T-cell (primary cell): Measurements from ENCODE around the gene CLSTN2. TPM values are rescaled to one million over a fixed set of nuclear protein-coding genes. Genes with fewer than 3 reads are reported as not detected.

ENCODE experiments used
- ATAC-seq, 4 experiments: fragments of 200-7000 bp in 3 of 4; fragments of 150-1000 bp in 1 of 4; cut with Tn5 transposase; replicated peaks in 1 of 4; 1 replicate in 3 of 4; 2 replicates in 1 of 4; pipeline ENCODE4 v1.10.0; 2021; ENCODE audit warnings: moderate library complexity in 3 of 4, mild to moderate bottlenecking in 2 of 4, moderate number of reproducible peaks in 1 of 4
- CTCF ChIA-PET, 2 donors: fragments of 300-600 bp; sonication (Branson Sonifier 250); formaldehyde crosslinking; loops; one replicate each; lab custom pipeline; 2022; ENCODE audit warnings: antibody characterized with exemption in 2 of 2; lab: Charles Lee
- POLR2A ChIA-PET, 2 donors: fragments of 300-600 bp; sonication (Branson Sonifier 250); formaldehyde crosslinking; loops; one replicate each; lab custom pipeline; 2022; ENCODE audit warnings: antibody characterized with exemption in 2 of 2; lab: Charles Lee
- DNase-seq, 35 experiments: peaks; one replicate each; pipeline versions ENCODE4 v3.0.0 to v3.0.0-alpha.2; 2013 to 2023
- H3K27ac ChIP-seq: one replicate; pipeline ENCODE4 v1.5.1; 2013; ENCODE audit warnings: low read length
- H3K27me3 ChIP-seq, 2 experiments: replicated peaks in 1 of 2; 1 replicate in 1 of 2; 2 replicates in 1 of 2; pipeline versions ENCODE4 v1.6.1 to v1.7.0; 2013; ENCODE audit warnings: low read length in 1 of 2, mixed read lengths in 1 of 2; ENCODE audit not compliant: control insufficient read depth in 2 of 2, insufficient read depth in 2 of 2; ENCODE audit errors: extremely low read depth in 1 of 2
- H3K36me3 ChIP-seq, 2 donors: 1 replicate in 1 of 2; 2 replicates in 1 of 2; pipeline versions ENCODE4 v1.6.1 to v1.7.0; 2013; ENCODE audit warnings: low read length in 1 of 2; ENCODE audit not compliant: control insufficient read depth in 2 of 2, insufficient read depth in 1 of 2; ENCODE audit errors: extremely low read depth in 1 of 2
- H3K4me1 ChIP-seq, 2 experiments: 1 replicate in 1 of 2; 2 replicates in 1 of 2; pipeline versions ENCODE4 v1.6.1 to v1.7.0; 2013; ENCODE audit warnings: low read length in 2 of 2, mixed read lengths in 1 of 2; ENCODE audit not compliant: insufficient read depth in 2 of 2, control insufficient read depth in 1 of 2; ENCODE audit errors: extremely low read depth in 1 of 2
- H3K4me3 ChIP-seq, 2 donors: 1 replicate in 1 of 2; 2 replicates in 1 of 2; pipeline versions ENCODE4 v1.5.1 to v1.7.0; 2013; ENCODE audit warnings: mild to moderate bottlenecking in 2 of 2, low read length in 1 of 2, moderate library complexity in 1 of 2; ENCODE audit not compliant: control insufficient read depth in 1 of 2; ENCODE audit errors: extremely low read depth in 1 of 2
- H3K9me3 ChIP-seq: 2 replicates; pipeline ENCODE4 v1.7.0; 2013
- H3K27ac Mint-ChIP-seq, 2 donors: one replicate each; pipeline ENCODE4 v1.8.0; 2020 to 2021; ENCODE audit warnings: mild to moderate bottlenecking in 2 of 2, mixed read lengths in 2 of 2
- H3K27me3 Mint-ChIP-seq, 2 donors: one replicate each; pipeline ENCODE4 v1.8.0; 2021 to 2022; ENCODE audit warnings: mixed read lengths in 2 of 2
- H3K36me3 Mint-ChIP-seq: one replicate; pipeline ENCODE4 v1.8.0; 2021; ENCODE audit warnings: mixed read lengths
- H3K4me1 Mint-ChIP-seq, 3 donors: one replicate each; pipeline ENCODE4 v1.8.0; 2020 to 2022; ENCODE audit warnings: mixed read lengths in 3 of 3, mild to moderate bottlenecking in 1 of 3
- H3K4me3 Mint-ChIP-seq, 3 donors: one replicate each; pipeline ENCODE4 v1.8.0; 2020 to 2022; ENCODE audit warnings: mild to moderate bottlenecking in 3 of 3, mixed read lengths in 3 of 3, moderate library complexity in 3 of 3
- H3K9me3 Mint-ChIP-seq, 3 donors: one replicate each; pipeline ENCODE4 v1.8.0; 2020 to 2022; ENCODE audit warnings: mixed read lengths in 3 of 3
- WGBS: methylation state at CpG from one replicate; pipeline ENCODE4 v1.1.5; 2013; ENCODE audit warnings: missing lambda C conversion rate; ENCODE audit not compliant: insufficient coverage; 5-methylcytosine and 5-hydroxymethylcytosine counted together
- total RNA-seq, 35 experiments: library from RNA in 6 of 35; stranded (reverse) in 6 of 35; fragments of 120-200 nt in 1 of 35; gene quantifications; one replicate each; pipeline versions ENCODE4 v1.2.1 to v1.2.4 and lab custom pipeline; 2013 to 2026

Gene CLSTN2
- total RNA-seq, 5 donors from 2014 or later (not counting 1 experiment from before 2014, with no cell fraction given) = under 0.01 to 0.12 (median 0.03) TPM; not detected in 2

GRCh38 chr3:140459462-140459861 is 524.5 kb downstream of the CLSTN2 start:
- POLR2A ChIA-PET = interaction anchor here in 1 of 2 donors (0.5 kb wide), 1 partner anchor 18 kb away, joined by 8 read pairs; no protein-coding TSS in a partner anchor
- no peak overlapping the region for H3K27ac Mint-ChIP-seq
- H3K27me3 Mint-ChIP-seq = peaks cover 0 to 4% of the 10 kb centered on the region in 2 donors
- Histone ChIP-seq H3K4me1 (peaks cover 0 to 2% of the 10 kb centered on the region in 2 experiments), H3K36me3 (no peaks in the 10 kb centered on the region), H3K4me3 (no peak overlapping the region), H3K27ac (no peak overlapping the region), H3K27me3 (peaks cover 0 to 8% of the 10 kb centered on the region in 2 experiments), H3K9me3 (no peaks in the 10 kb centered on the region)
- CTCF ChIA-PET = no interaction called here
- 73% methylated on average over 6 of the region's 8 CpGs for WGBS
- ATAC-seq = no peak
- no peaks in the 10 kb centered on the region for H3K36me3 Mint-ChIP-seq
- no peaks in the 10 kb centered on the region for H3K9me3 Mint-ChIP-seq
- H3K4me1 Mint-ChIP-seq = no peaks in the 10 kb centered on the region
- DNase-seq = no peak
- H3K4me3 Mint-ChIP-seq = no peak overlapping the region

- no peaks in the 10 kb centered on the region for H3K9me3 Mint-ChIP-seq
- ATAC-seq (peak in 1 of 4 experiments; percentile 16), DNase-seq (no peak)
- WGBS = 93% methylated on average over 3 of the region's 3 CpGs
- H3K27me3 Mint-ChIP-seq = peaks cover 0 to 4% of the 10 kb centered on the region in 2 donors
- ChIA-PET POLR2A (no interaction called here), CTCF (no interaction called here)
- Histone ChIP-seq H3K27ac (no peak overlapping the region), H3K27me3 (peaks cover 0 to 5% of the 10 kb centered on the region in 2 experiments), H3K36me3 (no peaks in the 10 kb centered on the region), H3K9me3 (no peaks in the 10 kb centered on the region), H3K4me3 (no peak overlapping the region), H3K4me1 (peaks cover 0 to 2% of the 10 kb centered on the region in 2 experiments)
- no peaks in the 10 kb centered on the region for H3K36me3 Mint-ChIP-seq
- H3K4me1 Mint-ChIP-seq = no peaks in the 10 kb centered on the region
- H3K27ac Mint-ChIP-seq = no peak overlapping the region
- H3K4me3 Mint-ChIP-seq = no peak overlapping the region
Observed at GRCh38 chr3:140461250-140461649, 526.3 kb downstream of the CLSTN2 start.

GRCh38 chr3:140463355-140463754 is 528.4 kb downstream of the CLSTN2 start:
- Histone ChIP-seq H3K9me3 (no peaks in the 10 kb centered on the region), H3K4me1 (peaks cover 0 to 2% of the 10 kb centered on the region in 2 experiments), H3K27ac (no peak overlapping the region), H3K27me3 (peaks cover 0 to 2% of the 10 kb centered on the region in 2 experiments), H3K4me3 (no peak overlapping the region), H3K36me3 (no peaks in the 10 kb centered on the region)
- no peaks in the 10 kb centered on the region for H3K4me1 Mint-ChIP-seq
- POLR2A ChIA-PET = no interaction called here
- no peaks in the 10 kb centered on the region for H3K36me3 Mint-ChIP-seq
- CTCF ChIA-PET = no interaction called here
- no peak overlapping the region for H3K4me3 Mint-ChIP-seq
- DNase-seq = no peak
- ATAC-seq = no peak
- H3K27me3 Mint-ChIP-seq = peaks cover 0 to 8% of the 10 kb centered on the region in 2 donors
- H3K27ac Mint-ChIP-seq = no peak overlapping the region
- no peaks in the 10 kb centered on the region for H3K9me3 Mint-ChIP-seq
- 25% methylated on average over 2 of the region's 2 CpGs for WGBS

- no peaks in the 10 kb centered on the region for H3K36me3 ChIP-seq
- no peak overlapping the region for H3K27ac Mint-ChIP-seq
- no peak for ATAC-seq
- H3K9me3 ChIP-seq = no peaks in the 10 kb centered on the region
- no peak overlapping the region for H3K27ac ChIP-seq
- H3K4me3 Mint-ChIP-seq = no peak overlapping the region
- H3K9me3 Mint-ChIP-seq = no peaks in the 10 kb centered on the region
- ChIA-PET POLR2A (no interaction called here), CTCF (no interaction called here)
- peaks cover 0 to 2% of the 10 kb centered on the region in 2 experiments for H3K4me1 ChIP-seq
- no peaks in the 10 kb centered on the region for H3K4me1 Mint-ChIP-seq
- H3K27me3 Mint-ChIP-seq = peaks cover 0 to 19% of the 10 kb centered on the region in 2 donors
- peaks cover 0 to 4% of the 10 kb centered on the region in 2 experiments for H3K27me3 ChIP-seq
- H3K36me3 Mint-ChIP-seq = no peaks in the 10 kb centered on the region
- H3K4me3 ChIP-seq = no peak overlapping the region
- no peak for DNase-seq
Observed at GRCh38 chr3:140465988-140466387, 531.0 kb downstream of the CLSTN2 start.

GRCh38 chr3:140466535-140466934 is 531.5 kb downstream of the CLSTN2 start:
- ATAC-seq = no peak
- H3K27ac ChIP-seq = no peak overlapping the region
- CTCF ChIA-PET = no interaction called here
- no peaks in the 10 kb centered on the region for H3K36me3 ChIP-seq
- no peak for DNase-seq
- no peaks in the 10 kb centered on the region for H3K9me3 Mint-ChIP-seq
- H3K4me3 ChIP-seq = no peak overlapping the region
- POLR2A ChIA-PET = no interaction called here
- peaks cover 0 to 19% of the 10 kb centered on the region in 2 donors for H3K27me3 Mint-ChIP-seq
- H3K27me3 ChIP-seq = peaks cover 0 to 4% of the 10 kb centered on the region in 2 experiments
- no peaks in the 10 kb centered on the region for H3K9me3 ChIP-seq
- no peak overlapping the region for H3K4me3 Mint-ChIP-seq
- WGBS = no CpG with 5 or more reads among the region's 9 CpGs
- H3K4me1 ChIP-seq = peaks cover 0 to 2% of the 10 kb centered on the region in 2 experiments
- no peaks in the 10 kb centered on the region for H3K36me3 Mint-ChIP-seq
- H3K27ac Mint-ChIP-seq = no peak overlapping the region
- H3K4me1 Mint-ChIP-seq = no peaks in the 10 kb centered on the region

- POLR2A ChIA-PET = no interaction called here
- Mint-ChIP-seq H3K9me3 (no peaks in the 10 kb centered on the region), H3K27me3 (peaks cover 0 to 23% of the 10 kb centered on the region in 2 donors), H3K36me3 (no peaks in the 10 kb centered on the region), H3K27ac (no peak overlapping the region), H3K4me1 (no peaks in the 10 kb centered on the region), H3K4me3 (no peak overlapping the region)
- H3K27me3 ChIP-seq = peaks cover 0 to 4% of the 10 kb centered on the region in 2 experiments
- H3K27ac ChIP-seq = no peak overlapping the region
- ATAC-seq (no peak), DNase-seq (no peak)
- WGBS = 58% methylated on average over 2 of the region's 4 CpGs
- H3K36me3 ChIP-seq = no peaks in the 10 kb centered on the region
- H3K4me3 ChIP-seq = no peak overlapping the region
- no peaks in the 10 kb centered on the region for H3K9me3 ChIP-seq
- H3K4me1 ChIP-seq = peaks cover 0 to 2% of the 10 kb centered on the region in 2 experiments
- CTCF ChIA-PET = no interaction called here
Observed at GRCh38 chr3:140467104-140467577, 532.2 kb downstream of the CLSTN2 start.
